HG03571 (cell line): ENCODE results near the gene DCLK2.

Source experiments
- ATAC-seq: cut with Tn5 transposase; IDR thresholded peaks from one replicate; pipeline ENCODE4 v1.9.1; 2021; ENCODE audit not compliant: unreplicated experiment

The DCLK2 gene

GRCh38 chr4:150115851-150116250 is 37.6 kb downstream of the DCLK2 start:
- no peak for ATAC-seq

- ATAC-seq, result no peak
These were observed 38.3 kb downstream of the DCLK2 start for GRCh38 chr4:150116506-150116905.

GRCh38 chr4:150117094-150117493 is 38.8 kb downstream of the DCLK2 start:
- ATAC-seq, result no peak

GRCh38 chr4:150117629-150118028 is 39.4 kb downstream of the DCLK2 start:
- ATAC-seq, result no peak

- ATAC-seq, result no peak
These were observed 41.2 kb downstream of the DCLK2 start for GRCh38 chr4:150119492-150119891.

- no peak for ATAC-seq
These were observed 44.8 kb downstream of the DCLK2 start for GRCh38 chr4:150123087-150123486.

GRCh38 chr4:150123796-150124677 is 45.8 kb downstream of the DCLK2 start:
- ATAC-seq, result no peak

- peak; percentile 36 for ATAC-seq
These were observed 48.1 kb downstream of the DCLK2 start for GRCh38 chr4:150126201-150126863.

- ATAC-seq, result no peak
These were observed 48.6 kb downstream of the DCLK2 start for GRCh38 chr4:150126864-150127203.

GRCh38 chr4:150127757-150128156 is 49.5 kb downstream of the DCLK2 start:
- no peak for ATAC-seq

- no peak for ATAC-seq
These were observed 52.7 kb downstream of the DCLK2 start for GRCh38 chr4:150130933-150131332.

- no peak for ATAC-seq
These were observed 53.5 kb downstream of the DCLK2 start for GRCh38 chr4:150131581-150132228.

- ATAC-seq, result no peak
These were observed 55.4 kb downstream of the DCLK2 start for GRCh38 chr4:150133605-150134004.

GRCh38 chr4:150135134-150135772 is 57.0 kb downstream of the DCLK2 start:
- no peak for ATAC-seq

GRCh38 chr4:150136036-150136435 is 57.8 kb downstream of the DCLK2 start:
- no peak for ATAC-seq

GRCh38 chr4:150136481-150136880 is 58.2 kb downstream of the DCLK2 start:
- no peak for ATAC-seq

GRCh38 chr4:150139297-150139865 is 61.1 kb downstream of the DCLK2 start:
- no peak for ATAC-seq

- ATAC-seq, result no peak
These were observed 62.6 kb downstream of the DCLK2 start for GRCh38 chr4:150140774-150141400.

GRCh38 chr4:150141756-150142155 is 63.5 kb downstream of the DCLK2 start:
- no peak for ATAC-seq

GRCh38 chr4:150142831-150143230 is 64.6 kb downstream of the DCLK2 start:
- no peak for ATAC-seq
